ENCODE measurements around the gene SLC22A5. TPM values are rescaled to one million over a fixed set of nuclear protein-coding genes. Genes with fewer than 3 reads are reported as not detected.

Gene SLC22A5
- 8.8 TPM for total RNA-seq

DNA sequence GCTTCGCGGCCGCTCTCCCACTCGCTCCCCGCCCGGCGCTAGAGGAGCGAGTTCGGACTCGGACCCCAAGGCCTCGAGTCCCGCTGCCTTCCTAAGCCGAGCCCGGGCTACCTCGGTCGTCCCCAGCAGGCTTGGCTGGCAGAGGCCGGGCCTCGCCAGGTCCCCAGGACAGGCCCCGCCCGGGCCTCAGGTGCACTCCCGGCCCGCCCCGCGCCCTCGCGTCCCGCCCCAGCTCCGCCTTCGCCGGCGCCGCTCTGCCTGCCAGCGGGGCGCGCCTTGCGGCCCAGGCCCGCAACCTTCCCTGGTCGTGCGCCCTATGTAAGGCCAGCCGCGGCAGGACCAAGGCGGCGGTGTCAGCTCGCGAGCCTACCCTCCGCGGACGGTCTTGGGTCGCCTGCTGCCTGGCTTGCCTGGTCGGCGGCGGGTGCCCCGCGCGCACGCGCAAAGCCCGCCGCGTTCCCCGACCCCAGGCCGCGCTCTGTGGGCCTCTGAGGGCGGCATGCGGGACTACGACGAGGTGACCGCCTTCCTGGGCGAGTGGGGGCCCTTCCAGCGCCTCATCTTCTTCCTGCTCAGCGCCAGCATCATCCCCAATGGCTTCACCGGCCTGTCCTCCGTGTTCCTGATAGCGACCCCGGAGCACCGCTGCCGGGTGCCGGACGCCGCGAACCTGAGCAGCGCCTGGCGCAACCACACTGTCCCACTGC is at the start of gene SLC22A5:
SLC22A5 (plus strand) TSS at position 237 of the 707 bp plus-strand sequence; CDS start at position 500, 263 bp downstream.
- peak; percentile 91 for ATAC-seq
- DNase-seq (ENCODE audit: low spot score), result peak; percentile 90

DNA sequence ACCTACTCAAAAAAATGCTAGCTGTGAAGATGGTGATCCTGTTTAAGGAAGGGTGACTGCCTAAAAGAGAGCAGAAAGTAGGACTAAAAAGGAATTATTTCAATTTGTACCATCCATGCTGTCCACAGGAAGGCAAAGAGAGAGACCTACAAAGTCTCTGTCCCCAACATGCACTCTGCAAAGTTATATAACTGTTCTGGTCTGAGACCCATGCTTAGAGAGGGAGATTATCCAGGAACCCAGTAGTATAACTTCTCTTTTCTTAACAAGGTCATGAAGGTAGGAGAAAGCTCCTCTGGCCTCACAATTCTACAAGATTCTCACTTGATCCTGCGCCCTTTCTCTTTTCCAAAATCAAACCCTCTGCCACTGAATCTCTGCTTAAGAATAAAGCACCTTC is 49.5 kb upstream of the SLC22A5 start:
- ATAC-seq (no peak), DNase-seq (ENCODE audit: low spot score) (no peak)

DNA sequence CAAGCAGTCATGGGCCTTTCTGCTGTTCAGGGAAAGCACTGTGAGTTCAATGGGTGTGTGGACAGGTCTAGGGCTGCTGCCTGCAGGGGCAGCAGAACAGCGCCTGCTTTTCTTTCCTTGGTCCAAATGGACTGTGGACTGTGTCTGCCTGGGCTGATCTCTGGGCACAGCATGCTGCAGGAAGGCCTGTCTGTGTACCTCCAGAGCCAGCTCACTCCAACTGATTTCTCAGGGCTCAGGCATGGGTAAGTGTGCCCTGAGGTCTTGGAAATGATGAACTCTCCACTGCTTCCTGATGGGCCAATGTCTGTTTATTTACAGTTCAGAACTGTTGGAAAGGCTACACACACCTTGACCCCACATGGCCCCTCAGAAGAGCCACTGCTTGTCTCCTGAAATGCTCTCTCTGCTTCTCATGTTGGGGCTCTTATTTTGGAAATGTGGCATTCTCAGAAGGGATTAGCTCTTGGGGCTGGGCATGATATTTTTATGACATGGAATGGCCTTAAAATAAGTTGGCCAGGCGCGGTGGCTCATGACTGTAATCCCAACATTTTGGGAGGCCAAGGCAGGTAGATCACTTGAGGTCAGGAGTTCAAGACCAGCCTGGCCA is 48.3 kb upstream of the SLC22A5 start:
- peak; percentile 99 for ATAC-seq
- peak; percentile 84 for DNase-seq (ENCODE audit: low spot score)

DNA sequence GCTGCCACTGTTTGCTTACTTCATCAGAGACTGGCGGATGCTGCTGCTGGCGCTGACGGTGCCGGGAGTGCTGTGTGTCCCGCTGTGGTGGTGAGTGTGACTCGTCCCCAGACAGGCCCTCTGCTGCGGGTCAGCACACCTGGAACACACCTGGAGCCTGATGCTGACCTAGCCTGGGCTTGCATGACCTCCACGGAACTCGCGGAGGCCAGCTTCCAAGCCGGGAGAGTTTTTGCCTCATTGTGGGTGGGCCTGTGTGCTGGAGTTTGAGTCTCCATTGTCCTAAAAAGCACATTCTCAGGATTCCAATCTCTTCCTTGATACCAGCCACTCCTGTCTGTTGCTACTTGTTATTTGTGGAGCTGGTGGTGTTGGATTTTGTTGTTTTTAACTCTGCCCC is 47.2 kb upstream of the SLC22A5 start:
- DNase-seq (ENCODE audit: low spot score) (no peak), ATAC-seq (no peak)

DNA sequence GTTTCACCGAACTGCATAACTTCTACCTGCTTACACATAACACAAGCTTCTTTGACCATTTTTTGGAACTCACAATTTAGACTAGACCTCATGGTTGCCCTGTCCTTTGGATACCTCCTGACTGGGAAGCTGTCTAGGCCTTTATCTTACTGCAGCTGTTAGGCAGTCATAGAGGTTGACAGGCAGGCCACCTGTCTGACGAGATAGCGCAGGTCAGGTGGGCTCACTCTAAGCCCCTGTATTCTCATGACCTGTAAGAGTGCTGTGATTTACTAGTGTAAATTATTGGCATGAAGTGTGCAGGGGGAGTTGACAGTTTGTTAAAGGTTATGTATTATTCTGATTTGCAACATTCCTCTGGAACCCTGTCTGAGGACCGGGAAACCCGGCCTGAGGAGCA is 46.3 kb upstream of the SLC22A5 start:
- ATAC-seq (no peak), DNase-seq (ENCODE audit: low spot score) (no peak)

DNA sequence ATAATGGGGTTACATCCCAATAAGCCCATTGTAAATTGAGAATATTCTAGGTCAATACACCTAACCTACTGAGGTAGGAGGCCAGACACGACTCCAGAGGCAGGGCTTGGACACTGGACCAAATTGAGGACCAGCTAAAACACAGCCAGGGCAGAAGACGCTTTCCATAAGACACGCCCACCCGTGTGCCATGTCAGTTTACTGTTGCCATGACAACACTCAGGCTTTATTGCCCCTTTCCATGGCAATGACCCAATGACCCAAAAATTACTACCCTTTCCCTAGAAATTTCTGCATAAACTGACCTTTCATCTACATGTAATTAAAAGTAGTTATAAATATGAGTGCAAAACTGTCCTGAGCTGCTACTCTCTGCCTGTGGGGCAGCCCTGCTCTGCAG is 43.8 kb upstream of the SLC22A5 start:
- DNase-seq (ENCODE audit: low spot score) (no peak), ATAC-seq (no peak)

DNA sequence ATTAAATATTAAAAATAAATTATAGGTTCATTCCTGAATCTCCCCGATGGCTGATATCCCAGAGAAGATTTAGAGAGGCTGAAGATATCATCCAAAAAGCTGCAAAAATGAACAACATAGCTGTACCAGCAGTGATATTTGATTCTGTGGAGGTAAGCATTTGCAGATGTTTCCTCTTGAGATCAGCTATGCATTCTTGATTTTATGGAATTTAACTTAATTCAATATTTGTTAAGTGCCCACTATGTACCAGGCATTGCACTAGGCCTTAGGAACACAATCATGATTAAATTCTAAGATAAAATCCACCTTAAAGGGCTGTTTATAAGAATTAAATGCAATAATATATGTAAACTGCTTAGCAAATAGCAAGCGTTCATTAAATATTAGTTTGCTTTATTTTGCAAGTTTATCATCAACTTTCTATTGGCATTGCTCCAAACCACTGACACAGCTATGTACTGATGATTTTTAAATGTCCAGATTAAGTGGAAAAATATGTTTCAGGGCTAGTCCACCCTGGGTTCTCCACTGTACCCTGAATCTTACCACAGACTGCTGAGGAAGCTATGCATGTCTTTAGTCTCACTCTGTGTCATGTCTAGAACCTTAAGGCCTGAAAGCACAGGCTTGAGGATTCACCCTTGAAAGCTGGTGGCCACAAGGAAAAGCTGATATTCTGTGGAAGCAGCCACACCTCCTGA is 42.1 kb upstream of the SLC22A5 start:
- DNase-seq (ENCODE audit: low spot score) (no peak), ATAC-seq (no peak)

DNA sequence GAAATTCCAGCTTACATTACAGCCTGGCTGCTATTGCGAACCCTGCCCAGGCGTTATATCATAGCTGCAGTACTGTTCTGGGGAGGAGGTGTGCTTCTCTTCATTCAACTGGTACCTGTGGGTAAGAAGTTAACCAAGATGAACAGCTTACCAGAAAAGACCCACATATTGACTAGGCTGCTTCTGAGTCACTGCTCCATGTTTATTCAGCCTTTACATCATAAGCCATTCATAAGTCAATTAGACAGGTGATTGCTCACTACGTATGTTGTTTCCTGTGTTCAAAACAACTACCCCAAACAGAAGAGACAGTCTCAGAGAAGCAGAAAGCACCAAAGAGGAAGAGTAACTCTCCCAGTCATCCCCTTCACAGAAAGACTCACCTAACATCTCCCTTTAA is 34.7 kb upstream of the SLC22A5 start:
- no peak for ATAC-seq
- DNase-seq (ENCODE audit: low spot score), result no peak

DNA sequence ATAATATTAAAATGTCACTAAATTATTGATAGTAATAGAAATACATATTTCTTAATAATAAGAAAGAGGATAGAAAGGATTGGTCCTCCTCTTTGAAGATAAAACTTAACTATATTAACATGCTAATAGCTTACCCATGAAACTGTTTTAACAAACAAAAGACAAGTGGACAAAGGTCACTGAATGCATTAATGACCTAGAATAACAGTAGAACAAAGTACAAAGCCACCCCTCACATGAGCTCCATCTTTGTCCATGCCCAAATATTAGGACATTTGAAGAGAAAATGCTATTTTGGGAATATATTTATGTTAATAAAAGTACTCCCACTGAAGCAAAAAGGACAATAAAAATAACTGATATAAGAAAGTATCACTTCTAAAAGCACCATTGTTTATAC is 34.1 kb upstream of the SLC22A5 start:
- ATAC-seq, result peak; percentile 73
- no peak for DNase-seq (ENCODE audit: low spot score)

DNA sequence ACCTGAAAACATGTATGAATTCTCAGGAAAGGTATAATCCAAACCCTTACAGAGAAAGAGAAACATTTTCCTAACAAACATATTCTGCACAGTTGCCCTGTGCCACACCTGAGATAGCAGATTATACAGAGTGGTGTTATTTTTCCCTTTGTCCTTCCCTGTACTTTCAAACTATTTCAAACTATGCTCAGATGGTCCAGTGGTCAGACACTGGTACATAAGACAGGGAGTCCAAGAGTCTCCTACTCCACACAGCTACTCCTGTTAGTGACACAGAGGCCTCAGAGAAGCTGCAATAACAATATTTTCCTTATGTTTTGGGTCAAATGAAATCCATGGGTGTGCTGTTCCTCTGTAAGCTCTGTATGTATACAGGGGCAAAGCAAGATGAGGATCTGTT is 30.0 kb upstream of the SLC22A5 start:
- ATAC-seq (no peak), DNase-seq (ENCODE audit: low spot score) (no peak)

DNA sequence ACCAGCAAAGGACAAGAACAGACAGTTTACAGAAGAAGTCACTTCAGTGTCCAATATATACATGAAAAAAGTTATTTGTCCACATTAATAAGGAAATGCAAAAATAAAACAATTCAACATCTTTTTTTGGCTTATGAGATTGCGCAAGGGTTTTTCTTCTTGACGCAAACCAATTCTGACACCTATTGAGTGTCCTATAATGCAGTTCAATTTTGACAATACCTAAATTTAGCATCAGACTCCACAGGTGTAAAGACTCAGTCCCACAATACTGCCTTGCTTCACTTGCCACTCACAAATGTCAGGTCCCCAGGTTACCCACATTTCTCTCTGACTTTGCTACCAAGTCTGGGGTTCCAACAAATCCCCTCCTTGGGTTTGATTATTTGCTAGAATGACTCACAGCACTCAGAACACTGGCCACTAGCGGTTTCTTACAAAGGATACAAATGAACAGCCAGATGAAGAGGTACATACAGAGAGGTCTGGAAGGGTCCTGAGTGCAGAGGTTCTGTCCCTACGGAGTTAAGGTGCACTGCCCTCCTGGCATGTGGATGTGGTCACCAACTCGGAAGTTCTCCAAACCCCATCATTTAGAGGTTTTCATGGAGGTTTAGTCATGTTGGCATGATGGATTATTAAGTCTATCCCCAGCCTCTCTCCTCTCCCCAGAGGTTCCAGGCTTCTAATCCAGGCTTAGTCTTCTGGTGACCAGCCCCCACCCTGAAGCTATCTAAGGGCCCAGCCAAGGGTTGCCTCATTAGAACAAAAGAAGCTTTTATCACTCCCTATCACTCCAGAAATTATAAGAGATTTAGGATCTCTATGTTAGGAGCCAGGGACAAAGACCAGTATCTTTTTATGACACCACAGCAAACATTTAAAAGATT is 27.0 kb upstream of the SLC22A5 start:
- ATAC-seq (no peak), DNase-seq (ENCODE audit: low spot score) (no peak)

DNA sequence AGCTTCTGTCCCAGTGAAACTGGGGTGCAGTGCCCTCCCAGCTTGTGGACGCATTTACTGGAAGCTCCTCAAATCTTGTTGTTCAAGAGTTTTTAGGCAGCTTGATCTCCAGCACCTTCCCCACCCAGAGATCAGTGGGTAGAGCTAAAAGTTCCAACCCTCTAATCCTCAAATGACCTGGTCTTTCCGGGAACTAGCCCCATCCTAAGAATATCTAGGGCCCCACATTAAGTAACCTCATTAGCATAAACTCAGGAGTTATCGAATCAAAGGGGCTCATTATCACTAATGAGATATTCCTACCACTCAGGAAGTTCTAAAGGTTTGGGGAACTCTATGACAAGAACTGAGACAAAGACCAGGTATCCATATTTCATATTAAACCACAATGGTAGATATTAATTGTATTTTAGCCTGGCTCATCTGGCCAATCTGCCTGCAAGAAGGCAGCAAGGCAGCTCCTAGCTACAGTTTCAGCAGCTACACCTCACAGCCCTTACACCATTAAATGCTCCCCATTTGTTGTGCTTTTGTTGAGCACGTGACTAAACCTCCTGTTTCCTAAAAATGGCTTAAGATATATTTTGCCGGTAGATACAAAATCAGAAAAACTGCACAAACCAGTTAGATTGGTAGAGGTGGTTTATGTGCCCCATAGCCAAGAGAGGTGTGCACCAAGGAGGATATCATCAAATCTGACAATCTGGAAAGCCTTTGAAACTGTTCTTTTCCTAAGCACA is 24.6 kb upstream of the SLC22A5 start:
- DNase-seq (ENCODE audit: low spot score), result no peak
- ATAC-seq, result no peak

DNA sequence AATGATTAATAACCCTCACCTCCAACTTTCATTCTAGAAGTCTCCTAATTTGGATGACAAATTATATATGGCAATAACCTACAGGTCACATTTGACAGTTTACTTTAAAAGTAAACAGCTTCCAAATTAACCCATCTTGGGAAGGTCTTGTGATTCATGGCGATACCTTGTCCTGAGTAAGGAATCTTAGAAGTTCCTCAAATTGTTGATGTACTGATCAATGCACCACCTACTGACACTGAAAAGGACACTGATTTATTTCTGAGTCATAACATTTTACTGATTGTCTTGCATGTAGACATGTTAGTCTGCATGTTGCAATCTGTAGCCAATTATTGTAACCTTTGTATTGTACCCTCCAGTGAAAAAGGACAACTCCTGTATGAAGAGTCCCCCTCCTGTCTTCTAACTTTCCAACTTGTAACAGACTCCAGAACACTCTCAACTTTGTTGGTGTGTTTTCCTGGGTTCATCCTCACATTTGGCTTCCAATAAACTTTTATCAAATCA is 16.0 kb upstream of the SLC22A5 start:
- DNase-seq (ENCODE audit: low spot score) (no peak), ATAC-seq (peak; percentile 37)

DNA sequence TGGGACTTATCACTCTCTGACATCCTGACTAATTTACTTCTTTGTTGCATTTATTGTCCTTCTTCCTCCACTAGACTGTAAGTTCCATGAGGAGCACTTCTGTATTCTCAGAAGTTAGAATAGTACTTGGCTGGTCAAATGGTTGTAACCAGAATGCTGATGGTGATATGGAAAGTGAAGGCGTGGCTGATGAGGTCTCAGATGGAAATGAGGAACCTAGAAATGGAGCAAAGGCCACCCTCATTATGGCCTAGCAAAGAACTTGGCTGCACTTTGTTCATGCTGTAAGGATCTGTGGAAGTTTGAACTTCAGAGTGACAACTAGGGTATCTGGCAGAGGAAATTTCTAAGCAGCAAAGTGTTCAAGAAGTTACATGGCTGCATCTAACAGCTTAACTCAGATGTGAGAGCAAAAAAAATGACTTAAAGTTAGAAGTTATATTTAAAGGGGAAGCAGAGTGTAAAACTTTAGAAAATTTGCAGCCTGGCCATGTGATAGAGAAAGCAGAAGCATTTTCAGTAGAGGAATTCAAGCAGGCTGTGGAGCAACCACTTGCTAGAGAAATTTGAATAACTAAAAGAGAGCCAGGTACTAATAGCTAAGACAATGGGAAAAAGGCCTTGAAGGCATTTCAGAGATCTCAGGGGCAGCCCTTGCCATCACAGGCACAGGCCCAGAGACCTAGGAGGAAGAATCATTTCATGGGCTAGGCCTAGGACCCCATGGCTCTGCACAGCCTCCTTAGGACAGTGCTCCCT is 14.9 kb upstream of the SLC22A5 start:
- ATAC-seq (peak; percentile 48), DNase-seq (ENCODE audit: low spot score) (no peak)

DNA sequence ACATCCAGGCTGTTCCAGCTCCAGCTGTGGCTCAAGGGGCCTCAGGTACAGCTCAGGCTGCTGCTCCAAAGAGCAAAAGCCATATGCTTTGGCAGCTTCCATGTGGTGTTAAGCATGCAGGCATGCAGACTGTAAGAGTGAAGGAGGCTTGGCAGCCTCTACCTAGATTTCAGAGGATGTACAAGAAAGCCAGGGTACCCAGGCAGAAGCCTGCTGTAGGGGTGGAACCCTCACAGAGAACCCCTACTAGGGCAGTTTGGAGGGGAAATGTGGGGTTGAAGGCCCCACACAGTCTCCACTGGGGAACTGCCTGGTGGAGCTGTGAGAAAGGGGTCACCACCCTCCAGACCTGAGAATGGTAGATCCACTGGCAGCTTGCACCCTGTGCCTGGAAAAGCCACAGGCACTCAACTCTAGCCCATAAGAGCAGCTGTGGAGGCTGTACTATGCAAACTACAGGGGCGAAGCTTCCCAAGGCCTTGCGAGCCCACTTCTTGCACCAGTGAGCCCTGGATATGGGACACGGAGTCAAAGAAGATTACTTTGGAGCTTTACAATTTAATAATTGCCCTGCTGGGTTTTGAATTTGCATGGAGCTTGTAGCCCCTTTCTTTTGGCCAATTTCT is 14.3 kb upstream of the SLC22A5 start:
- DNase-seq (ENCODE audit: low spot score), result no peak
- ATAC-seq, result no peak

DNA sequence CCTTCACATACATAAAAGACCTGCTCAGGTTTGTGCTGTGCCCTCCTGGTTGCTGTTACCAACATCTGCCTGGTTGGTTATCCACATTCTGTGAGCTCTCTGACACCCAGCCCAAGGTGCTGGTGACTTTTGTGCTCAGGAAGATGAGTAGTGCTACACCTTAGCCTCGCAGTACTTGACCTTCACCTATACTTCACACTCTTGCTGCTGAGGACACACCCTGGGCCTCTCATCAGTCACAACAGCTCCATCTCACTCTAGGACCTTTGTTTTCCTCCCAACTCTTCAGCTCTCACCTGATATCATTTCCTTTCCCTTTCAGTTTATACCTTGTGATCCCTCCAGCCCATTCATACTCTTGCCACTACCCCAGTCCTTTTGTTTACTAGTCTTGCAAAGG is 10.7 kb upstream of the SLC22A5 start:
- DNase-seq (ENCODE audit: low spot score) (no peak), ATAC-seq (no peak)

DNA sequence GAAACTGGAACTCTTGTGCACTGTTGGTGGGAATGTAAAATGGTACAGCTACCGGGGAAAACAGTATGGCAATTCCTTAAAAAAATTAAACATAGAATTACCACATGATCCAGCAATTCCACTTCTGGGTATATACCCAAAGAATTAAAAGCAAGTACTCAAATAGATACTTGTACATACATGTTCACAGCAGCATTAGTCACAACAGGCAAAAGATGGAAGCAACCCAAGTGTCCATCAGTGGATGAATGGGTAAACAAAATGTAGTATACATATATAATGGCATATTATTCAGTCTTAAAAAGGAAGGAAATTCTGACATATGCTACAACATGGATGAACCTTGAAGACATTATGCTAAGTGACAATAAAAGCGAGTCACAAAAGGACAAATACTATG is 7.4 kb upstream of the SLC22A5 start:
- no peak for DNase-seq (ENCODE audit: low spot score)
- ATAC-seq, result no peak

DNA sequence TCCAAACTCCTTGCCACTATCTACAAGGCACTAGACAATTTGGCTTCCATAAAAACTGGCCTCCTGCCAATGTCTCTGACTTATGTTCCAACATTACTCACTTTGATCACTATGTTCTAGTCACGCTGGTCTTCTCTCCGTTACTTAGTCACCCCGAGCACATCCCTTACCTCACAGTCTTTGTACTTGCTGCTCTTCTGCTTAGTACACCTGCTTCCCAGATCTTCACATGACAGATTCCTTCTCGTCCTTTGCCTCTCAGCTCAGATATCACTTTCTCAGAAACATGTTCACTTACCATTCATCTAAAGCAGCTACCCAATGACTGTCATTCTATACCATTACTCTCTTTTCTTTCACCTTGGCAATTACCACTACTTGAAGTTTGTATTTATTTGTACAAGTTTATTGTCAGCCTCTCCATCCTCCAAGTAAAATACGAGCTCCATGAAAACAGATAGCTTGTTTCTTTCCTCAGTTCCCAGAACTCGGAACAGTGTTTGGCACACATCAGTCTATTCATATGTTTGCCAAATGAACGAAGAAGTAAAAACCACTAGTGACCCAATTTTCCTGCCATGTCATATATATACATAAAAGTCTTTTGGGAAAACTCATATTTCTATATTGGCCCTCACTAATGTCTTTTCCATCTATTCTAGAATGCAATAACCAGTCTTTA is 5.9 kb upstream of the SLC22A5 start:
- DNase-seq (ENCODE audit: low spot score) (no peak), ATAC-seq (peak; percentile 48)

DNA sequence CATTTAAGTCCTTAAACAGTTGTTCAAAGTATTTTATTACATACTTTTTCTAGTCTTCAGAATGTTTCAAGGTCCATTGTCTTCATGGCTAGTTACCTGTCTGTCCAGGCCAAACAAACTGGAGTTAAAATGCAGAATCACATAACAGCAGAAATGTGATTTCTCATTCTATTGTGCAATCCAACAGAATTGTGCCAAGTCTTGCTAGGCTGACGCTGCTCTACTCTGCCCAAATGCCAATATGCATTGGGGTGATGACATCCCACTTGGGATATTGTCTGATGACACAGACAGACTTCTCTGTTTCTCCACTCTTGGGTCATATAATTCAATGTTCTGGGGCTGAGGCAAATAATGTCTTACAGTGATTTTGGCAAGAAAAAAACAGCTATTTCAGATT is 5.2 kb upstream of the SLC22A5 start:
- ATAC-seq (peak; percentile 78), DNase-seq (ENCODE audit: low spot score) (peak; percentile 58)

All from left lobe of liver (tissue), 2 donors.